PFSK-1 (cell line): ENCODE results near the gene NACC2.

ENCODE experiments used
- FOXP2 ChIP-seq: optimal IDR thresholded peaks from 2 replicates; pipeline ENCODE3; 2011; ENCODE audit warnings: borderline replicate concordance, control low read depth, inconsistent platforms; ENCODE audit not compliant: insufficient read depth; ENCODE audit errors: extremely low read length, extremely low read depth
- POLR2AphosphoS5 ChIP-seq: IDR thresholded peaks from 2 replicates; pipeline ENCODE4 v1.6.1; 2012; ENCODE audit warnings: low read depth, mild to moderate bottlenecking, control low read depth, low read length, moderate library complexity
- REST ChIP-seq, 2 experiments: IDR thresholded peaks; 2 replicates each; pipeline versions ENCODE4 v1.6.1 to v1.8.0; 2011 to 2012; ENCODE audit warnings: low read depth in 2 of 2, low read length in 2 of 2, control low read depth in 1 of 2, inconsistent platforms in 1 of 2, mild to moderate bottlenecking in 1 of 2, moderate library complexity in 1 of 2; ENCODE audit not compliant: insufficient read depth in 1 of 2
- SIN3A ChIP-seq: IDR thresholded peaks from 2 replicates; pipeline ENCODE4 v1.6.1; 2012; ENCODE audit warnings: mild to moderate bottlenecking, low read length, moderate library complexity, borderline replicate concordance; ENCODE audit not compliant: insufficient read depth
- TAF1 ChIP-seq: IDR thresholded peaks from 2 replicates; pipeline ENCODE4 v1.6.1; 2012; ENCODE audit warnings: low read length, control low read depth, borderline replicate concordance; ENCODE audit not compliant: insufficient read depth

The NACC2 gene

GRCh38 chr9:136075881-136076678 is 19.0 kb downstream of the NACC2 start:
- TF ChIP-seq REST (IDR thresholded peaks at IDR 0.05; ENCODE audit: insufficient read depth in 1 of 2, low read depth in 2 of 2, low read length in 2 of 2): no peak
- TF ChIP-seq TAF1: no peak
- no peak for TF ChIP-seq SIN3A
- TF ChIP-seq POLR2AphosphoS5: no peak
- TF ChIP-seq FOXP2: no peak

- TF ChIP-seq TAF1: no peak
- TF ChIP-seq POLR2AphosphoS5: no peak
- no peak for TF ChIP-seq REST (IDR thresholded peaks at IDR 0.05; ENCODE audit: insufficient read depth in 1 of 2, low read depth in 2 of 2, low read length in 2 of 2)
- no peak for TF ChIP-seq SIN3A
- TF ChIP-seq FOXP2: no peak
Measured at GRCh38 chr9:136075134-136075841, 19.8 kb downstream of the NACC2 start.

GRCh38 chr9:136074706-136075105 is 20.4 kb downstream of the NACC2 start:
- TF ChIP-seq FOXP2 (no peak), REST (IDR thresholded peaks at IDR 0.05; ENCODE audit: insufficient read depth in 1 of 2, low read depth in 2 of 2, low read length in 2 of 2) (no peak), TAF1 (no peak)

GRCh38 chr9:136062657-136063439 is 32.2 kb downstream of the NACC2 start:
- TF ChIP-seq REST (IDR thresholded peaks at IDR 0.05; ENCODE audit: insufficient read depth in 1 of 2, low read depth in 2 of 2, low read length in 2 of 2): no peak
- no peak for TF ChIP-seq POLR2AphosphoS5
- no peak for TF ChIP-seq SIN3A
- TF ChIP-seq FOXP2: no peak
- no peak for TF ChIP-seq TAF1
